Measurements from ENCODE around the gene KIF6.

The KIF6 gene

GRCh38 chr6:39653612-39654011 lies 71.6 kb downstream of the KIF6 start:
- no peak overlapping the region for H3K9ac ChIP-seq (ENCODE audit: low read depth, low read length)
- H3K9me3 ChIP-seq (replicated peaks; ENCODE audit: low read length): no peaks in the 10 kb centered on the region
- no peak overlapping the region for H3K4me2 ChIP-seq (ENCODE audit: low read length)

GRCh38 chr6:39649996-39650395 lies 75.2 kb downstream of the KIF6 start:
- Histone ChIP-seq H3K9me3 (replicated peaks; ENCODE audit: low read length) (no peaks in the 10 kb centered on the region), H3K4me1 (ENCODE audit: control insufficient read depth, insufficient read depth, low read length) (no peaks in the 10 kb centered on the region), H3K36me3 (ENCODE audit: insufficient read depth, low read length) (no peaks in the 10 kb centered on the region), H3K4me2 (ENCODE audit: low read length) (no peak overlapping the region), H3K4me3 (ENCODE audit: low read length) (no peak overlapping the region), H3K9ac (ENCODE audit: low read depth, low read length) (no peak overlapping the region), H3K27me3 (ENCODE audit: control insufficient read depth, insufficient read depth, low read length) (no peaks in the 10 kb centered on the region)

More at GRCh38 chr6:39653612-39654011, 71.6 kb downstream of the KIF6 start:
- H3K4me1 ChIP-seq (ENCODE audit: control insufficient read depth, insufficient read depth, low read length): no peaks in the 10 kb centered on the region
- no peaks in the 10 kb centered on the region for H3K36me3 ChIP-seq (ENCODE audit: insufficient read depth, low read length)
- H3K4me3 ChIP-seq (ENCODE audit: low read length): no peak overlapping the region
- no peaks in the 10 kb centered on the region for H3K27me3 ChIP-seq (ENCODE audit: control insufficient read depth, insufficient read depth, low read length)

- Histone ChIP-seq H3K36me3 (ENCODE audit: insufficient read depth, low read length) (no peaks in the 10 kb centered on the region), H3K9me3 (replicated peaks; ENCODE audit: low read length) (no peaks in the 10 kb centered on the region), H3K27me3 (ENCODE audit: control insufficient read depth, insufficient read depth, low read length) (no peaks in the 10 kb centered on the region), H3K4me1 (ENCODE audit: control insufficient read depth, insufficient read depth, low read length) (no peaks in the 10 kb centered on the region), H3K9ac (ENCODE audit: low read depth, low read length) (no peak overlapping the region), H3K4me2 (ENCODE audit: low read length) (no peak overlapping the region), H3K4me3 (ENCODE audit: low read length) (no peak overlapping the region)
Observed at GRCh38 chr6:39646751-39647420, 78.3 kb downstream of the KIF6 start.

GRCh38 chr6:39642270-39642669 lies 82.9 kb downstream of the KIF6 start:
- Histone ChIP-seq H3K4me1 (ENCODE audit: control insufficient read depth, insufficient read depth, low read length) (no peaks in the 10 kb centered on the region), H3K9ac (ENCODE audit: low read depth, low read length) (no peak overlapping the region), H3K4me2 (ENCODE audit: low read length) (no peak overlapping the region), H3K36me3 (ENCODE audit: insufficient read depth, low read length) (no peaks in the 10 kb centered on the region), H3K9me3 (replicated peaks; ENCODE audit: low read length) (no peaks in the 10 kb centered on the region), H3K27me3 (ENCODE audit: control insufficient read depth, insufficient read depth, low read length) (peaks cover 2% of the 10 kb centered on the region), H3K4me3 (ENCODE audit: low read length) (no peak overlapping the region)

- Histone ChIP-seq H3K9me3 (replicated peaks; ENCODE audit: low read length) (no peaks in the 10 kb centered on the region), H3K27me3 (ENCODE audit: control insufficient read depth, insufficient read depth, low read length) (peaks cover 2% of the 10 kb centered on the region), H3K36me3 (ENCODE audit: insufficient read depth, low read length) (no peaks in the 10 kb centered on the region), H3K4me2 (ENCODE audit: low read length) (no peak overlapping the region), H3K4me3 (ENCODE audit: low read length) (no peak overlapping the region), H3K9ac (ENCODE audit: low read depth, low read length) (no peak overlapping the region), H3K4me1 (ENCODE audit: control insufficient read depth, insufficient read depth, low read length) (no peaks in the 10 kb centered on the region)
Observed at GRCh38 chr6:39638126-39638822, 86.9 kb downstream of the KIF6 start.

- H3K9me3 ChIP-seq (replicated peaks; ENCODE audit: low read length): no peaks in the 10 kb centered on the region
- no peaks in the 10 kb centered on the region for H3K27me3 ChIP-seq (ENCODE audit: control insufficient read depth, insufficient read depth, low read length)
- H3K4me1 ChIP-seq (ENCODE audit: control insufficient read depth, insufficient read depth, low read length): no peaks in the 10 kb centered on the region
- H3K4me2 ChIP-seq (ENCODE audit: low read length): no peak overlapping the region
- H3K36me3 ChIP-seq (ENCODE audit: insufficient read depth, low read length): no peaks in the 10 kb centered on the region
- H3K9ac ChIP-seq (ENCODE audit: low read depth, low read length): no peak overlapping the region
- H3K4me3 ChIP-seq (ENCODE audit: low read length): no peak overlapping the region
Observed at GRCh38 chr6:39634646-39635341, 90.4 kb downstream of the KIF6 start.

- H3K4me2 ChIP-seq (ENCODE audit: low read length): no peak overlapping the region
- no peaks in the 10 kb centered on the region for H3K4me1 ChIP-seq (ENCODE audit: control insufficient read depth, insufficient read depth, low read length)
- H3K27me3 ChIP-seq (ENCODE audit: control insufficient read depth, insufficient read depth, low read length): no peaks in the 10 kb centered on the region
- no peaks in the 10 kb centered on the region for H3K9me3 ChIP-seq (replicated peaks; ENCODE audit: low read length)
- H3K4me3 ChIP-seq (ENCODE audit: low read length): no peak overlapping the region
- H3K9ac ChIP-seq (ENCODE audit: low read depth, low read length): no peak overlapping the region
- no peaks in the 10 kb centered on the region for H3K36me3 ChIP-seq (ENCODE audit: insufficient read depth, low read length)
Observed at GRCh38 chr6:39625209-39625608, 100.0 kb downstream of the KIF6 start.

- no peaks in the 10 kb centered on the region for H3K9me3 ChIP-seq (replicated peaks; ENCODE audit: low read length)
Observed at GRCh38 chr6:39623750-39624149, 101.5 kb downstream of the KIF6 start.

GRCh38 chr6:39617520-39617919 lies 107.7 kb downstream of the KIF6 start:
- Histone ChIP-seq H3K4me3 (ENCODE audit: low read length) (no peak overlapping the region), H3K9me3 (replicated peaks; ENCODE audit: low read length) (no peaks in the 10 kb centered on the region), H3K27me3 (ENCODE audit: control insufficient read depth, insufficient read depth, low read length) (no peaks in the 10 kb centered on the region), H3K4me1 (ENCODE audit: control insufficient read depth, insufficient read depth, low read length) (no peaks in the 10 kb centered on the region), H3K4me2 (ENCODE audit: low read length) (no peak overlapping the region), H3K9ac (ENCODE audit: low read depth, low read length) (no peak overlapping the region), H3K36me3 (ENCODE audit: insufficient read depth, low read length) (no peaks in the 10 kb centered on the region)

More at GRCh38 chr6:39623750-39624149, 101.5 kb downstream of the KIF6 start:
- Histone ChIP-seq H3K27me3 (ENCODE audit: control insufficient read depth, insufficient read depth, low read length) (no peaks in the 10 kb centered on the region), H3K4me2 (ENCODE audit: low read length) (no peak overlapping the region), H3K4me3 (ENCODE audit: low read length) (no peak overlapping the region), H3K4me1 (ENCODE audit: control insufficient read depth, insufficient read depth, low read length) (no peaks in the 10 kb centered on the region), H3K9ac (ENCODE audit: low read depth, low read length) (no peak overlapping the region), H3K36me3 (ENCODE audit: insufficient read depth, low read length) (no peaks in the 10 kb centered on the region)

GRCh38 chr6:39617026-39617425 lies 108.2 kb downstream of the KIF6 start:
- H3K36me3 ChIP-seq (ENCODE audit: insufficient read depth, low read length): no peaks in the 10 kb centered on the region

GRCh38 chr6:39615622-39616021 lies 109.6 kb downstream of the KIF6 start:
- Histone ChIP-seq H3K4me1 (ENCODE audit: control insufficient read depth, insufficient read depth, low read length) (no peaks in the 10 kb centered on the region), H3K4me2 (ENCODE audit: low read length) (no peak overlapping the region), H3K36me3 (ENCODE audit: insufficient read depth, low read length) (no peaks in the 10 kb centered on the region), H3K27me3 (ENCODE audit: control insufficient read depth, insufficient read depth, low read length) (no peaks in the 10 kb centered on the region), H3K4me3 (ENCODE audit: low read length) (no peak overlapping the region), H3K9ac (ENCODE audit: low read depth, low read length) (no peak overlapping the region), H3K9me3 (replicated peaks; ENCODE audit: low read length) (no peaks in the 10 kb centered on the region)

More at GRCh38 chr6:39617026-39617425, 108.2 kb downstream of the KIF6 start:
- Histone ChIP-seq H3K4me3 (ENCODE audit: low read length) (no peak overlapping the region), H3K9me3 (replicated peaks; ENCODE audit: low read length) (no peaks in the 10 kb centered on the region), H3K9ac (ENCODE audit: low read depth, low read length) (no peak overlapping the region), H3K4me1 (ENCODE audit: control insufficient read depth, insufficient read depth, low read length) (no peaks in the 10 kb centered on the region), H3K27me3 (ENCODE audit: control insufficient read depth, insufficient read depth, low read length) (no peaks in the 10 kb centered on the region), H3K4me2 (ENCODE audit: low read length) (no peak overlapping the region)
